Tibial nerve (tissue), 4 donors: ENCODE measurements around the gene MBOAT7. TPM values are rescaled to one million over a fixed set of nuclear protein-coding genes. Genes with fewer than 3 reads are reported as not detected.
"Not testable (repeated sequence)": the region's sequence is repeated elsewhere in the genome, so short reads cannot be mapped to it uniquely, and the experiment has no call there.

ENCODE experiments used
- DNase-seq, 2 donors: peaks; one replicate each; pipeline ENCODE4 v3.0.0-alpha.2; 2019; ENCODE audit warnings: low spot score in 2 of 2
- H3K27ac ChIP-seq, 4 donors: fragments of 200-600 bp; sonication (generic) in 3 of 4; one replicate each; pipeline ENCODE4 v1.5.1; 2017 to 2019; ENCODE audit warnings: mild to moderate bottlenecking in 1 of 4
- H3K27me3 ChIP-seq, 2 donors: fragments of 200-600 bp; sonication (generic) in 1 of 2; one replicate each; pipeline versions ENCODE4 v1.5.1 to v1.6.0; 2017 to 2019
- H3K36me3 ChIP-seq, 3 donors: fragments of 200-600 bp; sonication (generic); one replicate each; pipeline ENCODE4 v1.5.1; 2018 to 2019
- H3K4me1 ChIP-seq, 4 donors: fragments of 200-600 bp; sonication (generic) in 3 of 4; one replicate each; pipeline ENCODE4 v1.5.1; 2017 to 2019
- H3K4me3 ChIP-seq, 4 donors: fragments of 200-600 bp; sonication (generic) in 3 of 4; one replicate each; pipeline ENCODE4 v1.5.1; 2017 to 2019; ENCODE audit warnings: mild to moderate bottlenecking in 1 of 4, moderate library complexity in 1 of 4
- H3K9me3 ChIP-seq, 4 donors: fragments of 200-600 bp; sonication (generic) in 3 of 4; one replicate each; pipeline ENCODE4 v1.5.1; 2017 to 2019
- EP300 ChIP-seq, 2 donors: sonication (generic); formaldehyde crosslinking; IDR thresholded peaks; one replicate each; pipeline ENCODE4 v1.6.1; 2017; ENCODE audit warnings: antibody characterized with exemption in 2 of 2, mild to moderate bottlenecking in 1 of 2
- POLR2A ChIP-seq, 2 donors: fragments of 450-650 bp; IDR thresholded peaks; one replicate each; pipeline ENCODE4 v1.6.1; 2017; ENCODE audit warnings: antibody characterized with exemption in 2 of 2, mild to moderate bottlenecking in 2 of 2, moderate library complexity in 2 of 2
- WGBS, 2 donors: methylation state at CpG; one replicate each; pipeline ENCODE4 v1.1.5; 2018; 5-methylcytosine and 5-hydroxymethylcytosine counted together
- total RNA-seq, 4 donors: library from RNA; depleted of rRNA; stranded (reverse); fragments of >200 nt; gene quantifications; one replicate each; pipeline ENCODE4 v1.1.0, GENCODE V29; 2016
- TF ChIP-seq, protein P1 (sequence below), 5 experiments: fragments of 200-600 bp in 3 of 5; fragments of 450-650 bp in 2 of 5; sonication (generic) in 3 of 5; IDR thresholded peaks; one replicate each; pipeline ENCODE4 v1.5.1; 2016 to 2019; ENCODE audit warnings: antibody characterized with exemption in 5 of 5, mild to moderate bottlenecking in 3 of 5, moderate library complexity in 2 of 5

MBOAT7 gene
- total RNA-seq: 10 to 100 TPM; 45.0 to 94.5 (median 50.2) TPM

- peaks cover 4 to 27% (median 20%) of the 10 kb centered on the region in 4 donors for H3K4me1 ChIP-seq
These were observed at the start of gene MBOAT7 for GRCh38 chr19:54189145-54189734. Gene MBOAT7 (minus strand): TSS chr19:54189580. CDS start chr19:54188508, 1,072 bp downstream.

DNA sequence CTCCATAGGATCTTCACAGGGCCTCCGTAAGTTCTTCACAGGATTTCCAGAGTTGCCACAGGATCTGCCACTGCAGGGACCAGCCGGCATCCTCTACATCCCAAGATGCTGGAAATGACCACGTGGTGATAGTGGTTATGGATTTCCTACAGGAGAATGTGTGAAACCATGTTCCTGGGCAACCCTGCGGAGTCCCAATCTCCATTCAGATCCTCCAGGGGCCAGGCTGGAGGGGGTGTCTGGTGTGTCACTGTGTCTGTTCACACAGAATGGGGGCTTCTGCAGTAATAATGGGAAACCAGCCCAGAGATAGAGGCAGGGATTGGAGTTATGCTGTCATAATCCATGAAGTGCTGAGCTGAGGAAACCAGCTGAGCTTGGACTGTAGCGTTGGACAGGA lies 44.6 kb upstream of the MBOAT7 start:
- H3K27ac ChIP-seq: no peak overlapping the region
- no peaks in the 10 kb centered on the region for H3K36me3 ChIP-seq
- 45 to 81% methylated on average over 5 of the region's 5 CpGs for WGBS, 2 donors
- TF ChIP-seq POLR2A (IDR thresholded peaks at IDR 0.05) (no peak), EP300 (IDR thresholded peaks at IDR 0.05) (no peak)
- TF ChIP-seq, protein P1, sequence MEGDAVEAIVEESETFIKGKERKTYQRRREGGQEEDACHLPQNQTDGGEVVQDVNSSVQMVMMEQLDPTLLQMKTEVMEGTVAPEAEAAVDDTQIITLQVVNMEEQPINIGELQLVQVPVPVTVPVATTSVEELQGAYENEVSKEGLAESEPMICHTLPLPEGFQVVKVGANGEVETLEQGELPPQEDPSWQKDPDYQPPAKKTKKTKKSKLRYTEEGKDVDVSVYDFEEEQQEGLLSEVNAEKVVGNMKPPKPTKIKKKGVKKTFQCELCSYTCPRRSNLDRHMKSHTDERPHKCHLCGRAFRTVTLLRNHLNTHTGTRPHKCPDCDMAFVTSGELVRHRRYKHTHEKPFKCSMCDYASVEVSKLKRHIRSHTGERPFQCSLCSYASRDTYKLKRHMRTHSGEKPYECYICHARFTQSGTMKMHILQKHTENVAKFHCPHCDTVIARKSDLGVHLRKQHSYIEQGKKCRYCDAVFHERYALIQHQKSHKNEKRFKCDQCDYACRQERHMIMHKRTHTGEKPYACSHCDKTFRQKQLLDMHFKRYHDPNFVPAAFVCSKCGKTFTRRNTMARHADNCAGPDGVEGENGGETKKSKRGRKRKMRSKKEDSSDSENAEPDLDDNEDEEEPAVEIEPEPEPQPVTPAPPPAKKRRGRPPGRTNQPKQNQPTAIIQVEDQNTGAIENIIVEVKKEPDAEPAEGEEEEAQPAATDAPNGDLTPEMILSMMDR (IDR thresholded peaks at IDR 0.05): no peak
- H3K4me3 ChIP-seq: no peak overlapping the region
- peaks cover 0 to 18% (median 2%) of the 10 kb centered on the region in 4 donors for H3K9me3 ChIP-seq
- no peak for DNase-seq
- H3K27me3 ChIP-seq: peaks cover 0 to 8% of the 10 kb centered on the region in 2 donors
- H3K4me1 ChIP-seq: no peaks in the 10 kb centered on the region

More at GRCh38 chr19:54189145-54189734, at the start of gene MBOAT7:
- peak within 1 kb of the TSS; percentile 68 to 90 (median 86) for H3K4me3 ChIP-seq
- no peaks in the 10 kb centered on the region for H3K9me3 ChIP-seq
- H3K36me3 ChIP-seq: peaks cover 0 to 21% (median 7%) of the 10 kb centered on the region in 3 donors
- no peak for DNase-seq
- H3K27me3 ChIP-seq: no peaks in the 10 kb centered on the region
- peak within 1 kb of the TSS; percentile 94 to 99 (median 97) for H3K27ac ChIP-seq
- WGBS, 2 donors: 0% methylated on average over 17 to 30 of the region's 64 CpGs
- peak; percentile 45 to 78 for TF ChIP-seq POLR2A (IDR thresholded peaks at IDR 0.05)
- TF ChIP-seq EP300 (IDR thresholded peaks at IDR 0.05): peak in 1 of 2 donors; percentile 84
- TF ChIP-seq, protein P1 (IDR thresholded peaks at IDR 0.05): peak in 4 of 5 experiments; percentile 22 to 59 (median 42)

DNA sequence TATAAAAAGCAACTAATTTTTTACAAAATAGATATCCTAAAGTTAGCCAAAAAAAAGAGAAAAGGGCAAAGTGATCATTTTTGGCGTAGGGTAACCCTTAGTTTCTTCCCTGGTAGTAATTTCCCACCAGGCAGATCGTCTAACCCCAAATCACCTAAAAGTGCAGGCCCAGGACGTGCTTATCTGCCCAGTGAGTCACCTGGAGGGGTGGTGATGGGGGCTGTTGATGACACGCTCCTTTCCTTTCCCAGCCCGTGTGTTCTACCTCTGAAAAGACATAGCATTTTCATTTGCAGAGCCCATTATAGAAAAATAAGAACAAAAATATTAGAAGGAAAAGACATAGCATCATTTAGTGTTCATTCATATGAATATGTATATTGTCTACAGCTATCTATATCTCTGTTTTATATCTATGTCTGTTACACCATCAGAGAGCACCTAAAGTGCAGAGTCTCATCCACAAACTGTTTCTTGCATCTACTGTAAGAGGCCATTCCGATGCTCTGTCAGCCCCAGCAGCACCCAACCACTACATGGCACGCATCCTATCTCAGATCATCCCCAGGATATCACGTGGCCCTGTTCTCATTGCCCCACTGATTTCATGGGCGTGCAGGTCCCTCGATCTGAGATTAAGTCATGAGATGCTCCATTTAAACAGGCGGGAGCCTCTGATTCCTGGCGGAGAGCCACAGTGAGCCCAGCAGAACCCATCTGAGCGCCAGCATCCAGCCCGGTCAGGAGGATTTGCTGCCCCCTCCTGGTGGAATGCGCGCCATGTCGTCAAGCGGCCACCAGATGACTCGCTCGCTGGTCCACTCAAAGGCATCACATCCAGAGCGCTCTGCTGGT lies 41.9 kb upstream of the MBOAT7 start:
- WGBS, 2 donors: 21 to 24% methylated on average over 20 to 21 of the region's 21 CpGs
- Histone ChIP-seq H3K27ac (no peak overlapping the region), H3K36me3 (no peaks in the 10 kb centered on the region), H3K27me3 (peaks cover 0 to 15% of the 10 kb centered on the region in 2 donors), H3K4me3 (no peak overlapping the region), H3K9me3 (peaks cover 0 to 15% (median 2%) of the 10 kb centered on the region in 4 donors), H3K4me1 (no peaks in the 10 kb centered on the region)
- DNase-seq: peak; percentile 69 to 88
- peak in 1 of 2 donors; percentile 13 for TF ChIP-seq EP300 (IDR thresholded peaks at IDR 0.05)
- TF ChIP-seq POLR2A (IDR thresholded peaks at IDR 0.05): no peak
- TF ChIP-seq, protein P1 (IDR thresholded peaks at IDR 0.05): peak; percentile 76 to 92 (median 79)

GRCh38 chr19:54230031-54230430 lies 40.7 kb upstream of the MBOAT7 start:
- H3K9me3 ChIP-seq: peaks cover 0 to 9% (median 2%) of the 10 kb centered on the region in 4 donors
- no peaks in the 10 kb centered on the region for H3K36me3 ChIP-seq
- H3K27ac ChIP-seq: no peak overlapping the region
- no peak for DNase-seq
- 84% methylated on average over 7 of the region's 7 CpGs for WGBS, 2 donors
- TF ChIP-seq EP300 (IDR thresholded peaks at IDR 0.05) (no peak), POLR2A (IDR thresholded peaks at IDR 0.05) (no peak)
- TF ChIP-seq, protein P1 (IDR thresholded peaks at IDR 0.05): no peak
- H3K27me3 ChIP-seq: peaks cover 0 to 15% of the 10 kb centered on the region in 2 donors
- H3K4me1 ChIP-seq: no peaks in the 10 kb centered on the region
- H3K4me3 ChIP-seq: no peak overlapping the region

GRCh38 chr19:54229146-54229545 lies 39.8 kb upstream of the MBOAT7 start:
- no peak for DNase-seq
- H3K27me3 ChIP-seq: peaks cover 0 to 15% of the 10 kb centered on the region in 2 donors
- H3K36me3 ChIP-seq: no peaks in the 10 kb centered on the region
- no peaks in the 10 kb centered on the region for H3K9me3 ChIP-seq
- no peak overlapping the region for H3K27ac ChIP-seq
- TF ChIP-seq, protein P1 (IDR thresholded peaks at IDR 0.05): no peak
- no peak for TF ChIP-seq POLR2A (IDR thresholded peaks at IDR 0.05)
- TF ChIP-seq EP300 (IDR thresholded peaks at IDR 0.05): no peak
- no peaks in the 10 kb centered on the region for H3K4me1 ChIP-seq
- WGBS, 2 donors: 89 to 90% methylated on average over 8 of the region's 8 CpGs
- H3K4me3 ChIP-seq: no peak overlapping the region

GRCh38 chr19:54224619-54225018 lies 35.2 kb upstream of the MBOAT7 start:
- 65 to 71% methylated on average over 9 to 10 of the region's 10 CpGs for WGBS, 2 donors
- not testable (repeated sequence) for DNase-seq, H3K4me1 ChIP-seq, H3K36me3 ChIP-seq, H3K4me3 ChIP-seq, H3K27ac ChIP-seq, H3K9me3 ChIP-seq
- peaks cover 0 to 21% of the 10 kb centered on the region in 2 donors for H3K27me3 ChIP-seq

- not testable (repeated sequence) for DNase-seq, H3K4me3 ChIP-seq, H3K4me1 ChIP-seq, H3K9me3 ChIP-seq, H3K36me3 ChIP-seq, H3K27ac ChIP-seq
- WGBS, 2 donors: 38 to 66% methylated on average over 5 of the region's 5 CpGs
- peaks cover 0 to 21% of the 10 kb centered on the region in 2 donors for H3K27me3 ChIP-seq
These were observed 34.5 kb upstream of the MBOAT7 start for GRCh38 chr19:54223937-54224281.
